Gastrocnemius medialis (tissue), 4 donors: ENCODE data around the gene TMED10. TPM values are rescaled to one million over a fixed set of nuclear protein-coding genes. Genes with fewer than 3 reads are reported as not detected.

Experiments used
- ATAC-seq, 2 donors: fragments of 150-250 bp; one replicate each; pipeline ENCODE4 v1.9.1; 2016
- DNase-seq, 2 donors: peaks; one replicate each; pipeline ENCODE4 v3.0.0-alpha.2; 2019
- H3K27ac ChIP-seq, 4 donors: fragments of 200-600 bp; sonication (generic); 1 replicate in 1 of 4; 2 replicates in 3 of 4; pipeline ENCODE4 v1.5.1; 2016 to 2018; ENCODE audit warnings: mild to moderate bottlenecking in 2 of 4, moderate library complexity in 1 of 4
- H3K27me3 ChIP-seq, 3 donors: fragments of 200-600 bp; sonication (generic) in 2 of 3; 1 replicate in 1 of 3; 2 replicates in 2 of 3; pipeline versions ENCODE4 v1.5.1 to v1.6.0; 2016 to 2019; ENCODE audit warnings: mild to moderate bottlenecking in 1 of 3, moderate library complexity in 1 of 3
- H3K36me3 ChIP-seq, 2 donors: fragments of 200-600 bp; sonication (generic) in 1 of 2; one replicate each; pipeline ENCODE4 v1.5.1; 2017 to 2018
- H3K4me1 ChIP-seq, 2 donors: fragments of 200-600 bp; sonication (generic) in 1 of 2; one replicate each; pipeline ENCODE4 v1.5.1; 2016 to 2017; ENCODE audit warnings: mild to moderate bottlenecking in 2 of 2
- H3K4me3 ChIP-seq, 4 donors: fragments of 200-600 bp; sonication (generic) in 3 of 4; 1 replicate in 1 of 4; 2 replicates in 3 of 4; pipeline ENCODE4 v1.5.1; 2016 to 2019; ENCODE audit warnings: mild to moderate bottlenecking in 2 of 4
- H3K9me3 ChIP-seq, 3 donors: fragments of 200-600 bp; sonication (generic) in 2 of 3; 1 replicate in 1 of 3; 2 replicates in 2 of 3; pipeline ENCODE4 v1.5.1; 2016 to 2019
- CTCF ChIP-seq, 5 experiments: fragments of 450-650 bp in 3 of 5; fragments of 200-600 bp in 2 of 5; sonication (generic) in 2 of 5; IDR thresholded peaks in 4 of 5; conservative IDR thresholded peaks in 1 of 5; 1 replicate in 4 of 5; 2 replicates in 1 of 5; pipeline ENCODE4 v1.5.1; 2016 to 2019; ENCODE audit warnings: antibody characterized with exemption in 5 of 5, mild to moderate bottlenecking in 3 of 5, moderate library complexity in 3 of 5
- POLR2A ChIP-seq, 2 donors: fragments of 450-650 bp; IDR thresholded peaks; one replicate each; pipeline ENCODE4 v1.6.1; 2017; ENCODE audit warnings: antibody characterized with exemption in 2 of 2, mild to moderate bottlenecking in 2 of 2, moderate library complexity in 2 of 2
- in situ Hi-C, 4 donors: fragments of 200-750 bp; cut with MboI; loops; one replicate each; pipeline versions ENCODE4 v1.15.0 to v1.8.0; 2017; ENCODE audit warnings: low sequenced_read_pairs in 4 of 4
- intact Hi-C: fragments of 100-400 bp; cut with DNase I; formaldehyde crosslinking; loops from one replicate; pipeline ENCODE4 v1.15.1; 2023; ENCODE audit warnings: low total_unique reads
- total RNA-seq, 4 donors: library from RNA; depleted of rRNA; stranded (reverse); fragments of >200 nt; gene quantifications; one replicate each; pipeline versions ENCODE4 v1.1.0 to v1.2.3, GENCODE V29; 2016

TMED10 gene
- total RNA-seq, 4 donors from 2014 or later: 161 to 362 (median 255) TPM

GRCh38 chr14:75084513-75084912, 91.9 kb downstream of the TMED10 start:
- intact Hi-C loops: loop anchor here (1.0 kb wide), 1 partner anchor 138 kb away; no protein-coding TSS in a partner anchor
- H3K36me3 ChIP-seq: peaks cover 0 to 53% of the 10 kb centered on the region in 2 donors

GRCh38 chr14:75083271-75083670, 93.1 kb downstream of the TMED10 start:
- TF ChIP-seq CTCF (IDR thresholded peaks at IDR 0.05 in 4 of 5, conservative IDR thresholded peaks at IDR 0.05 in 1 of 5) (no peak), POLR2A (IDR thresholded peaks at IDR 0.05) (no peak)
- H3K9me3 ChIP-seq: no peaks in the 10 kb centered on the region
- no peak for ATAC-seq
- no peak overlapping the region for H3K4me3 ChIP-seq
- DNase-seq: no peak
- peaks cover 0 to 19% of the 10 kb centered on the region in 2 donors for H3K4me1 ChIP-seq
- in situ Hi-C loops (loop anchor here (10.0 to 25.0 kb wide), 2 partner anchors 146 to 168 kb away; no protein-coding TSS in a partner anchor), intact Hi-C loops (no loop called here)
- H3K27ac ChIP-seq: no peak overlapping the region
- no peaks in the 10 kb centered on the region for H3K27me3 ChIP-seq
- H3K36me3 ChIP-seq: peaks cover 0 to 51% of the 10 kb centered on the region in 2 donors

More at GRCh38 chr14:75084513-75084912, 91.9 kb downstream of the TMED10 start:
- in situ Hi-C loops: loop anchor here (10.0 to 25.0 kb wide), 2 partner anchors 147 to 170 kb away; no protein-coding TSS in a partner anchor
- H3K9me3 ChIP-seq: no peaks in the 10 kb centered on the region
- peak overlapping the region in 3 of 4 donors; percentile 20 to 44 (median 41) for H3K27ac ChIP-seq
- no peaks in the 10 kb centered on the region for H3K27me3 ChIP-seq
- no peak overlapping the region for H3K4me3 ChIP-seq
- ATAC-seq: peak in 1 of 2 donors; percentile 76
- DNase-seq: no peak
- H3K4me1 ChIP-seq: peaks cover 0 to 19% of the 10 kb centered on the region in 2 donors
- TF ChIP-seq CTCF (IDR thresholded peaks at IDR 0.05 in 4 of 5, conservative IDR thresholded peaks at IDR 0.05 in 1 of 5): peak in 3 of 5 experiments; percentile 11 to 31 (median 19)
- no peak for TF ChIP-seq POLR2A (IDR thresholded peaks at IDR 0.05)

- no peak overlapping the region for H3K4me3 ChIP-seq
- no peak for DNase-seq
- peak overlapping the region in 2 of 4 donors; percentile 25 to 34 for H3K27ac ChIP-seq
- peaks cover 0 to 20% of the 10 kb centered on the region in 2 donors for H3K4me1 ChIP-seq
- TF ChIP-seq CTCF (IDR thresholded peaks at IDR 0.05 in 4 of 5, conservative IDR thresholded peaks at IDR 0.05 in 1 of 5) (no peak), POLR2A (IDR thresholded peaks at IDR 0.05) (no peak)
- no peaks in the 10 kb centered on the region for H3K9me3 ChIP-seq
- intact Hi-C loops (no loop called here), in situ Hi-C loops (loop anchor here (10.0 to 25.0 kb wide), 2 partner anchors 144 to 167 kb away; no protein-coding TSS in a partner anchor)
- peaks cover 0 to 36% of the 10 kb centered on the region in 2 donors for H3K36me3 ChIP-seq
- no peak for ATAC-seq
- no peaks in the 10 kb centered on the region for H3K27me3 ChIP-seq
Observed at GRCh38 chr14:75081660-75082229, 94.7 kb downstream of the TMED10 start.

Other genes starting within 250 kb of the TMED10 start
- 1 to 10 TPM; 2.2 to 7.8 (median 3.8) TPM for gene PGF, start 221.0 kb downstream of the TMED10 start, total RNA-seq
- gene EIF2B2, start 173.7 kb downstream of the TMED10 start, total RNA-seq: 10 to 100 TPM; 42.7 to 79.0 (median 69.9) TPM
- 10 to 100 TPM; 10.4 to 21.7 (median 17.4) TPM for gene MLH3, start 125.1 kb downstream of the TMED10 start, total RNA-seq
- 10 to 100 TPM; 12.8 to 41.2 (median 22.9) TPM for gene ACYP1, start 112.6 kb downstream of the TMED10 start, total RNA-seq
- gene ZC2HC1C, start 107.0 kb downstream of the TMED10 start, total RNA-seq: 10 to 100 TPM in 1 of 4 donors, 1 to 10 TPM in 3; 5.3 to 13.1 (median 7.3) TPM
- 10 to 100 TPM; 36.3 to 93.2 (median 42.6) TPM for gene NEK9, start 49.6 kb downstream of the TMED10 start, total RNA-seq
- gene FOS, start 102.2 kb upstream of the TMED10 start, total RNA-seq: 100 to 1,000 TPM in 1 of 4 donors, 10 to 100 TPM in 3; 16.3 to 110 (median 53.5) TPM